Activated CD4-positive, alpha-beta T cell treated with anti-CD3 and anti-CD28 coated beads, Interleukin-2, Interleukin-4, amounts not matched to agents 100 ng/mL and 50 ng/mL, durations not matched to agents 16 hours and 8 hours (primary cell): ENCODE results near the gene WWOX.
A peak's percentile ranks its signal among the peaks of the same experiment; 100 is the strongest.

ENCODE experiments used
- DNase-seq: peaks from one replicate; pipeline ENCODE4 v3.0.0-alpha.2; 2020; ENCODE audit warnings: low spot score

The WWOX gene

GRCh38 chr16:78866521-78866920 is 767.1 kb downstream of the WWOX start:
- DNase-seq: no peak

DNA sequence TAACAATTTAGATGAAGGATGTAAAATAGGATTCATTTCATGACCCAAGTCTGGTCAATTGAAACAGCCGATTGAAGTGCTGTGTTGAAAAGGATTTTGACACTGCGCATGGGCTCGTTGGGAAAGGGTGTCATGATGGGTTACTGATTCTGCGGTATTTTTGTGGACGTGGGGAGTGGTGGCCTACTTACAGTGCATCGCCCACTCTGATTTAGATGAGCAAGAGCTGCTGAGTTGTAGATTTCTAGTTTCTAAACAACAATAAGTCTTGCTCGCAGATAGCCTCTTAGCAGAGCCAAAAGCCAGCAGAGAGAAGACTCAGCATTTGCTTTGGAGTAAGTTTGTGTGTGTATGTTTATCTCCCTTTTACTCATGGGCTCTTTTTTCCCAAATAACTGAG is 770.0 kb downstream of the WWOX start:
- no peak for DNase-seq

- no peak for DNase-seq
These were observed 771.8 kb downstream of the WWOX start for GRCh38 chr16:78871241-78871640.

DNA sequence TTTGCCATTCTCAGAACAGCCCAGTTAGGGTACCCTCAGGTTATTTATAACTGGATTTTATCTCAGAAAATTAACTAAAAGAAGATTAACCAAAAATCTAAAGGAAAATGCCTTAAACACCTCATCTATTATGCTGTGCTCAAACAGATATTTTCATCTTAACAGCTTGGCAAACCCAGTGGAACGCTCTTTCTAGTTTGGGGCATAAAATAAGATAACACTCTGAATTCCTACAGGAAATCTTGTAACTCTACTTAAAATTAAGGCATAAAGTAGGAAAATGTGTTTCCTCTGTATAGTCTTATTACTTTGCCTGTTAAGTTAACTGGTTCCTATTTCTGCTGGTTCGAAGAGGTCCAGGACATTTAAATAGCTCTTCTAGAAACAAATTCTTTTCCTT is 777.2 kb downstream of the WWOX start:
- no peak for DNase-seq

DNA sequence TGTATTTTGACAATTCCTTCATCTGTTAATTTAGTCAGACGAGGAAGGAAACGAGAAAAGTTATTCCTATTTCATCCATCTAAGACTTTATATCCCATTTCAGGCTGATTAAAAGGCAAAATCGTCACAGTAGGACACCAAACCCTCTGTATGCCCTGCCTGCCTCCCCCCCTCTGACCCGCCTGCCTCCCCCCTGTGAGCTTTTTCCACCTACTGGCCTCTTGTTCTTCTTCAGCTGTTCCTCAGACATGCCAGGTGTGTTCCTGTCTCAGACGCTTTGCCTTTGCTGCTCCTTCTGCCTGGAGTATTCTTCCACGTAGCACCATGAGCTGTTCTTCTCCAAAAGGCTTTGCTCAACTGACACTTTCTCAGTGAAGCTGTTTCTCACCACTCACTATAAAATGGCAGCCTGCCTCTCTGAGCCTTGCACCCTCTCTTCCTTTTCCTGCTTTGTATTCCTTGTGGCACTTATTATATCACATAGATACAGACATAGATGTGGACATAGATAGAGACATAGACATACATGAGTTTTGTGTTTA is 777.7 kb downstream of the WWOX start:
- DNase-seq: no peak

DNA sequence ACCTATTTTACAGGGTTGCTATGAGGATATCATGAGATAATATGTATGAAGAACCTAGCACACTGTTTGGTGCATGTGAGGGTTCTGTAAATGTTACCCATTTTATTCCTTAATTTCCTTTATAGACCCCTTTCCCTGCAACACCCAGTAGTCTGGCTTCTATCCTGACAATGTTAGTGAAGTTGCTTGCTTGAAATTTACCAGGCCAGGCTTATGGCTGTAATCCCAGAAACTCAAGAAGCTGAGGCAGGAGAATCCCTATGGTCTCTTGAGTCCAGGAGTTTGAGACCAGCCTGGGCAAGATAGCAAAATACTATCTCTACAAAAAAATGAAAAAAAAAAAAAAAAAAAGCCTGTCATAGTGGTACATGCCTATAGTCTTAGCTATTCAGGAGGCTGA is 779.1 kb downstream of the WWOX start:
- no peak for DNase-seq

DNA sequence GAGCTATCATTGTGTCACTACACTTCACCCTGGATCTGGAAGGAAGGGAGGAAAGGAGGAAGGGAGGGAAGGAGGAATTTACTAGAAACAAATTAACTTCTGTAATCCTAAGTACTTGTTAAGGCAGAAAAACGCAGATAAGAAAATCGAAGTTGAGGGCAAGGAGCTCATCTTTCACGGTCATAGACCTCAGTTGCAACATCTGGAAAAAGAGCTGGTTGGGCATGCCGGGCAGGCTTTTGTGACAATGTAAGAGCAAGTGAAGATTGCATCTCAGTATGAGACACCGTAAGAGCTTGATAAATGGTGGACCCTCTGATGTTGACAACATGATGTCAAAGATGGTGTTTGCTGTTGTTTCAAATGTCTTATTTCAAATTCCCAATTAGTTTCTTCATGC is 779.6 kb downstream of the WWOX start:
- no peak for DNase-seq

DNA sequence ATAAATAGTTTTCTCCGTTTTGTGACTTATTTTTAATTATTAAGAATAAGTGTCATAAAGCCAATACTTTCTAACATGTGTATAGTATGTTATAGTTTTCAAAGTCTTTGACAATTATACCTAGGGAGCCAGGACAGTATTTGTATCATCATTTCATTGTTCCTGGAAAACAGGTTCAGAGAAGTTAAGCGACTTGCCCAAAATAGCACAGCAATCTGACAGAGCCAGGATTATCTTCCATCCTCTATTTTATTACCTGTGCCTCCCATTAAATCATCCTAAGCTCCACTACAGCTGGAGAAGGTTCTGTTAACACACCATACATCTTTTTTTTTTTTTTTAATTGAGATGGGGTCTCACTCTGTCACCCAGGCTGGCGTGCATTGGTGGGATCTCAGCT is 782.7 kb downstream of the WWOX start:
- no peak for DNase-seq

DNA sequence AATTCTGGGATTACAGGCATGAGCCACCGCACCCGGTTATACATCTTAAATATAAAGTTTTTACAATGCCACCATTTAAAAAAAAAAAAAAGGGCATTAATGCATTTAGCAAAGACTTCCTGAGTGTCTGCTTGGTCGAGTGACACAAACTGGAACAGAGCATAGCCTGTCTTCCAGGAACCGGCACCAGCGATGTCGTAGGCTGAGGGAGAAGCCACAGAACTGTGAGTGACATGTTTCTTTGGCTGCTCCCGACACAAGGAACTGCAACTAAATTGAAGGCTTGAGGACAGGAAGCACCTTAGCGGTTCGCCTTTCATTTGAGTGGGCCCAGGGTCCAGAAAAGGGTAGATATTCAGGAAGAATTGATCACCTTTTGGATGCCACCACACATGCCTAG is 783.3 kb downstream of the WWOX start:
- no peak for DNase-seq

DNA sequence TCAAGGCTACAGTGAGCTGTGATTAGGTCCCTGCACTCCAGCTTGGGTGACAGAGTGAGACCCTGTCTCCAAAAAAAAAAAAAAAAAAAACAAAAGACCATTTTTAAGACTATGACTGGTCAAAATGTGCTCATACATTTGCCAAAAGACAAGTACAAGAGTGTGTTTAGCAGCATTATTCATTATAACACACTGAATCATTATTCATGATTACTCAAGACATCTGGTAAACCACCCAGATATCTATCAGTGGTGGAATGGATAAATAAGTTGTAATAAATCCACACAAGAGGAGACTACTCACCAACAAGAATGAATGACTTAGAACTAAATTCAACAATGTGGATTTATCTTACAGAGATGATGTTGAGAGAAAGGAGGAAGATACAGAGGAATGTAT is 784.8 kb downstream of the WWOX start:
- no peak for DNase-seq

GRCh38 chr16:78889346-78889745 is 789.9 kb downstream of the WWOX start:
- no peak for DNase-seq

DNA sequence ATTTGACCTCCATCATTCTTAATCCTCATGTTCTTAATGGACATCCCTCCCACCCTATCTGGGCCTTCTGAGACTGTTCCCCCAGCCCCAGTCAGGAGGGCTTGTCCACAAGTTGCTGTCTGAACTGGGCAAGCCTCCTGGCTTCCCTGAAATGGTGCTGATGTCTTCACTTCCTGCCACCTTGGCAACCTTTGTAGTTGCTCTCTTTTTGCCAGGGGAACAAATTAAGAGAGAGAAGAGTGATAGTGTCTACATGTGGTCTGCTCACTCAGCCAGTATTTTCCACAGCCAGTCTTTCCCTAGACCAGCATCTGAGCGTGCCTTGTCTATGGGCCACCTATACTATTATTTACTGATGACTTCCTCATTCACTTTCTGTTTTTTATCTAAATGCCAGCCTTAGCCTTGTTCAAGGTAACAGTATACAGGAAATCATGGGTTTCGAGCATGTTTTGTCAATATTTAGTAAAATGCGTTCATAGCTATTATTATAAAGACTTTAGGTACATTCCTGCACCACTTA is 791.0 kb downstream of the WWOX start:
- no peak for DNase-seq

DNA sequence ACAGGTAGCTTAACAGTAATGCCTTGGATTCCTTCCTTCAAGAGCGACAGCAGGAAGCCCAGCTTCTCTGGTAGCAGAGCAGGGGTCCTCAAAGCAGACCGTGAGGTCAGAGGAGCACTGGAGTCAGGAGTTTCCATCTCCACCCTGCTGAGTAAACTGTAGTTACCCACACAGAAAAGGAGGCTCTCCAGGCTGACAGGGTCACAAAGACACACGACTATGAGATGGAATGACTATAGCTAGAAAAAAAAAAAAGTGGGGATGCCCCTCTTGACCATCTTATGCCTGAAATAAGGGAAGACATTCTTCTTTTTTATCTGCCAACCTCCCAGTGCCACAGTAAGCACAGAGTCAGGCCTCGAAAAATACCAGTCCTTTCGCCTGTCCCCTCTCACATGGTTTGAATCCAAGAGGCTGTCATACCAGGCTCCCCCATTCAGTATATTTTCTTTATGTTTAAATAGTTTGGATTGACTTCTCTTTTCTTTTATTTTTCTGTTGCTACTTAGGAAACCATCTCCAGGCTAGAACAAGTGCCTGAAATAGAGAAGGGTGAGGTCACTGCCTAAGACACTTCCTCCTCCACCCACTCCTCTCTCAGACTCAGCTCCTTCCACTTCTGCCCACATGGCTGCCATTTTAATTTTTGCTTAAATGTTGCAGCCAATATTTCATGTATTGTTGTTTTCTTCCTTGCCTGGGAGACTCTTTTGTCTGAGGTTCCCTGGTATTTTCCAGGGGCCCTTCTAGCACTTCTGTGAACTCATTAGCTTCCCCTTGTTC is 793.7 kb downstream of the WWOX start:
- no peak for DNase-seq

DNA sequence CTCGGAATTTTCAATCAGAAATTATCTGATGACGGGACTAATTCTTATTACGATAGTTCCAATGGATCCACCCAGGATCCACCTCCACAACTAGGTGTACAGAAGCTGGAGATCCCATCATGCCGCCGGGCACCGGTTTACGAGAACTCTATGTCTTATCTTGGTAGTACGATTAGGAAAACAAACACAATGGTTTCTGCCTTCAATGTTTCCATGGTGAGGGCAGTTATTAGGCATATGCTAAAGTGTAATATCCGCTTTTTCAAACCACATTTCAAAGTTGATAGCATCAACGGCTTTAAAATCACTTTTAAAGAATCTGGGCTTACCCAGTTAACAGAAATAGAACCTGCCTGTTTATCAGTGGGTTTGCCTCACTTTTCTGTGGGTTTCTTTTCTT is 795.4 kb downstream of the WWOX start:
- DNase-seq: peak; percentile 43

- peak; percentile 64 for DNase-seq
These were observed 796.2 kb downstream of the WWOX start for GRCh38 chr16:78895681-78896080.

DNA sequence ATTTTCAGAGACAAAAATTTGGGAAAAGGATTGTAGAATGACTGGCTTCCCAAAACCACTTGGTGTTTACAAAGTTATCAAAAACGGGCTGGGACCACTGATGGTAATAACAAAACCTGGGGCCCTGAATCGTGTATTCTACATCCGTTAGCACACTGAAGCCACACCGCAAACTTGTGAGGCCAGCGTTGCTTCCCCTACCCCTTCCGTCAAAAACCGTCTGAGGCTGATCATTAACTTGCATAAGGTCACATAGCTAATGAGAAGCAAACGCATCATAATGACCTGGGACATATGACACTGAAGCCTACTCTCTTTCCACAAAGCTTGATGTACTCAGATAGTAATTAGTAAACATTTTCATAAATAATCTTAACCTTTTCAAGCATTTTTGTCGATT is 796.8 kb downstream of the WWOX start:
- peak; percentile 78 for DNase-seq

GRCh38 chr16:78897299-78897698 is 797.8 kb downstream of the WWOX start:
- no peak for DNase-seq

DNA sequence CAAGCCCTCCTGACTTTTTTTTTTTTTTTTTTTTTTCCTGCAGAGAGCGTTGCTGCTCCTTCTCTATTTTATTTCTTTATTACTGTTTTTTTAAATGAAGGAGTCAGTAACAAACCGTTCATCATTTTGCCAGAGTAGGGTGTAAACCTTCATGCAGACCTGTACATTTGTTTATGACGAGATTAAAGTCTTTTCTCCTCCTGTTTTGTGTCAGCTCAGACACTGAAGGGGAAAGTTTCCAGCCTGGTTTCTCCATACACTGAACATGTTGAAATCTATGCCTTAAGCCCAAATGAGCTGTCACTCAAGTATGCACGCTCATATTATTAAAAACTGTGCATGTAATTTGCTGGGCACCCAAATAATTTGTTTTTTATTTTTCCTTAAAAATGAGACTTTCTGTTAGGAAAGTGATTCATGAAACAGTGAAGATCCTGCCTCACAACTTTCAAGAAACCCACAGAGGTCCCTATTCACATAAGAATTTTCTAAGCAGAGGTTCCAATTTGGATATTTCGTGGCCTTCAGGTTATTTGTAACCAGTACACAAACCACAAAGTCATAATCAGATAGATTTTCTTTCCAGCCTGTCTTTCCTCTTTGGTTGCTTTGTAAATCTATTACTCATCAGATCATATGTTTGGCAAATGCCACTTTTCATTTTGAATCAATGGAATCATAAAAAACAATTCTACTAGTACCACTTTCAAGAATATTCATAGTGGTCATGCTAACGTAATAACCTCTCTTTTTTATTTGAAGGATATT is 800.8 kb downstream of the WWOX start:
- DNase-seq: peak; percentile 81

DNA sequence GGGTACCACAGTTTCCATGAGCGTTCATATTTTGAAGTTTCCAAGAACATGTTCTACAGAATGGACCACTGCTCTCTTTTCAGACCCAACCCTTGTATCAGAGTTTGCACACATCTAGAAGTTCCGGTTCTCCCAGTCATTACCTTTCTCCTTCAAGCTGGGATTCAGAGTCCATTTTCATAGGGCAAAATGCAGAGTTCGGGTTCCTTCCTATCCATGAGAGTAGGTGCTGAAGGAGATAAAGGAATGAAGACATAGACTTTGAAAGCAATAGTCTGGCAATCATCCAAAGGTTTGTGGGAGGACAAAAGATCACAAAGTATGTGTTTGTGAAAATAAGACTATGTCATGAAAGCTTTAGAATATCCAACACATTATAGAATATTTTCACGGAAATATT is 801.5 kb downstream of the WWOX start:
- no peak for DNase-seq

GRCh38 chr16:78902321-78902720 is 802.9 kb downstream of the WWOX start:
- no peak for DNase-seq

GRCh38 chr16:78903237-78903636 is 803.8 kb downstream of the WWOX start:
- no peak for DNase-seq

GRCh38 chr16:78903843-78904242 is 804.4 kb downstream of the WWOX start:
- no peak for DNase-seq

GRCh38 chr16:78906135-78906534 is 806.7 kb downstream of the WWOX start:
- DNase-seq: no peak
